GM12873 (cell line): ENCODE results near the gene DNAJB12.

Experiments
- CTCF ChIP-seq: IDR thresholded peaks from 2 replicates; pipeline ENCODE4 v1.5.1; 2012; ENCODE audit warnings: low read depth, mild to moderate bottlenecking, moderate library complexity, low read length, control low read depth; ENCODE audit not compliant: insufficient read depth; ENCODE audit errors: missing control alignments

The DNAJB12 gene

GRCh38 chr10:72351479-72351878, 3.2 kb downstream of the DNAJB12 start:
- TF ChIP-seq CTCF: no peak

- TF ChIP-seq CTCF: no peak
Measured at GRCh38 chr10:72349438-72349837, 5.3 kb downstream of the DNAJB12 start.

GRCh38 chr10:72348282-72348681, 6.4 kb downstream of the DNAJB12 start:
- TF ChIP-seq CTCF: no peak

GRCh38 chr10:72344932-72345331, 9.8 kb downstream of the DNAJB12 start:
- TF ChIP-seq CTCF: no peak

- no peak for TF ChIP-seq CTCF
Measured at GRCh38 chr10:72342911-72343310, 11.8 kb downstream of the DNAJB12 start.

- peak; percentile 99 for TF ChIP-seq CTCF
Measured at GRCh38 chr10:72340510-72341261, 14.0 kb downstream of the DNAJB12 start.

GRCh38 chr10:72338180-72338579, 16.5 kb downstream of the DNAJB12 start:
- TF ChIP-seq CTCF: no peak

GRCh38 chr10:72337722-72338121, 17.0 kb downstream of the DNAJB12 start:
- TF ChIP-seq CTCF: no peak
